NB4 (cell line): ENCODE measurements around the gene FEZF2.

Experiments used
- DNase-seq: peaks from one replicate; pipeline ENCODE4 v3.0.0; 2010; ENCODE audit warnings: low read depth
- H3K4me3 ChIP-seq: one replicate; pipeline ENCODE4 v1.5.1; 2011; ENCODE audit warnings: mild to moderate bottlenecking, low read depth, low read length, moderate library complexity
- CTCF ChIP-seq: IDR thresholded peaks from one replicate; pipeline ENCODE4 v1.5.1; 2012; ENCODE audit warnings: low read depth, low read length
- MAX ChIP-seq: IDR thresholded peaks from 2 replicates; pipeline ENCODE4 v1.6.1; 2011; ENCODE audit warnings: low read depth, low read length
- MYC ChIP-seq: IDR thresholded peaks from 2 replicates; pipeline ENCODE4 v1.6.1; 2011; ENCODE audit warnings: low read depth, low read length
- POLR2A ChIP-seq: IDR thresholded peaks from 2 replicates; pipeline ENCODE4 v1.6.1; 2011; ENCODE audit warnings: mild to moderate bottlenecking; ENCODE audit not compliant: insufficient read length; ENCODE audit errors: extremely low read depth

FEZF2 gene

GRCh38 chr3:62343755-62344154 lies 29.6 kb downstream of the FEZF2 start:
- TF ChIP-seq POLR2A (no peak), CTCF (no peak), MAX (no peak), MYC (no peak)
- H3K4me3 ChIP-seq = no peak overlapping the region
- DNase-seq = no peak

- no peak for DNase-seq
- no peak overlapping the region for H3K4me3 ChIP-seq
- no peak for TF ChIP-seq MAX
- TF ChIP-seq CTCF = no peak
These were observed 38.2 kb downstream of the FEZF2 start for GRCh38 chr3:62335196-62335595.

GRCh38 chr3:62332835-62333244 lies 40.5 kb downstream of the FEZF2 start:
- TF ChIP-seq MYC (no peak), CTCF (peak; percentile 22), MAX (no peak), POLR2A (no peak)
- no peak overlapping the region for H3K4me3 ChIP-seq
- DNase-seq = peak; percentile 13

GRCh38 chr3:62332017-62332416 lies 41.3 kb downstream of the FEZF2 start:
- TF ChIP-seq CTCF (no peak), MYC (no peak), POLR2A (no peak)
- H3K4me3 ChIP-seq = no peak overlapping the region
- DNase-seq = no peak

- no peak overlapping the region for H3K4me3 ChIP-seq
- TF ChIP-seq MYC (no peak), POLR2A (no peak), MAX (no peak), CTCF (no peak)
- no peak for DNase-seq
These were observed 43.4 kb downstream of the FEZF2 start for GRCh38 chr3:62329971-62330370.

- no peak for TF ChIP-seq POLR2A
- TF ChIP-seq CTCF = no peak
- TF ChIP-seq MYC = no peak
- TF ChIP-seq MAX = no peak
- no peak for DNase-seq
- no peak overlapping the region for H3K4me3 ChIP-seq
These were observed 47.5 kb downstream of the FEZF2 start for GRCh38 chr3:62325896-62326295.
